Spleen (tissue), 11 donors: ENCODE data around the gene ISCA1. TPM values are rescaled to one million over a fixed set of nuclear protein-coding genes. Genes with fewer than 3 reads are reported as not detected.

Experiments used
- DNase-seq: peaks from one replicate; pipeline ENCODE4 v3.0.0-alpha.2; 2020
- H3K27ac ChIP-seq, 8 donors: fragments of 200-600 bp; sonication (generic) in 7 of 8; 1 replicate in 4 of 8; 2 replicates in 4 of 8; pipeline versions ENCODE4 v1.5.0 to v1.8.0; 2016 to 2021; ENCODE audit warnings: inconsistent platforms in 4 of 8, mild to moderate bottlenecking in 4 of 8, moderate library complexity in 1 of 8
- H3K27me3 ChIP-seq, 7 donors: fragments of 200-600 bp; sonication (generic) in 6 of 7; replicated peaks in 1 of 7; 1 replicate in 4 of 7; 2 replicates in 3 of 7; pipeline versions ENCODE4 v1.5.0 to v1.8.0; 2016 to 2021; ENCODE audit warnings: inconsistent platforms in 3 of 7, mild to moderate bottlenecking in 1 of 7
- H3K36me3 ChIP-seq, 6 donors: fragments of 200-600 bp; sonication (generic) in 5 of 6; 1 replicate in 4 of 6; 2 replicates in 2 of 6; pipeline versions ENCODE4 v1.5.0 to v1.8.0; 2016 to 2021; ENCODE audit warnings: inconsistent platforms in 2 of 6
- H3K4me1 ChIP-seq, 6 donors: fragments of 200-600 bp; sonication (generic) in 5 of 6; 1 replicate in 3 of 6; 2 replicates in 3 of 6; pipeline versions ENCODE4 v1.5.0 to v1.8.0; 2016 to 2021; ENCODE audit warnings: inconsistent platforms in 3 of 6
- H3K4me3 ChIP-seq, 8 donors: fragments of 200-600 bp; sonication (generic) in 7 of 8; 1 replicate in 4 of 8; 2 replicates in 4 of 8; pipeline versions ENCODE4 v1.5.0 to v1.8.0; 2016 to 2021; ENCODE audit warnings: inconsistent platforms in 4 of 8, mild to moderate bottlenecking in 4 of 8, moderate library complexity in 2 of 8
- H3K9me3 ChIP-seq, 8 donors: fragments of 200-600 bp; sonication (generic) in 7 of 8; 1 replicate in 4 of 8; 2 replicates in 4 of 8; pipeline versions ENCODE4 v1.5.0 to v1.8.0; 2016 to 2021; ENCODE audit warnings: inconsistent platforms in 4 of 8
- CTCF ChIP-seq, 11 experiments: fragments of 200-600 bp in 7 of 11; fragments of 450-650 bp in 4 of 11; sonication (generic) in 4 of 11; IDR thresholded peaks in 8 of 11; conservative IDR thresholded peaks in 3 of 11; 1 replicate in 7 of 11; 2 replicates in 4 of 11; pipeline versions ENCODE4 v1.4.0 to v1.8.0; 2016 to 2021; ENCODE audit warnings: antibody characterized with exemption in 11 of 11, inconsistent platforms in 4 of 11, mild to moderate bottlenecking in 1 of 11
- POLR2A ChIP-seq, 3 donors: fragments of 450-650 bp; IDR thresholded peaks; one replicate each; pipeline ENCODE4 v1.5.1; 2017; ENCODE audit warnings: antibody characterized with exemption in 3 of 3, mild to moderate bottlenecking in 1 of 3
- POLR2AphosphoS5 ChIP-seq, 3 donors: sonication (generic); formaldehyde crosslinking; IDR thresholded peaks; one replicate each; pipeline ENCODE4 v1.5.1; 2017; ENCODE audit warnings: antibody characterized with exemption in 3 of 3
- WGBS, 5 donors: extraction: QIAGEN DNeasy Blood & Tissue Kit in 3 of 5; methylation state at CpG; one replicate each; pipeline versions ENCODE4 v1.1.5 to v1.1.7; 2013 to 2018; 5-methylcytosine and 5-hydroxymethylcytosine counted together
- intact Hi-C: fragments of 100-400 bp; cut with DNase I; formaldehyde crosslinking; loops from one replicate; pipeline ENCODE4 v1.15.0; 2023; ENCODE audit warnings: low total_unique reads
- polyA plus RNA-seq, 3 donors: library from polyadenylated mRNA; stranded (reverse); fragments of 200-250 nt; gene quantifications; one replicate each; pipeline ENCODE4 v1.2.1, GENCODE V29; 2013
- total RNA-seq, 7 donors: library from RNA; depleted of rRNA in 3 of 7; stranded (reverse); fragments of >200 nt in 3 of 7; fragmentation: NEBNext Ultra II Directional in 4 of 7; extraction: Animal tissue kit (Norgen Biotek cat#: 25700) in 4 of 7; gene quantifications; one replicate each; pipeline versions ENCODE4 v1.1.0 to v1.2.1, GENCODE V29; 2016 to 2021
- donor health status: healthy with polysubstance abuse.
- donor health status: DM: no; HTN: no; CAD: no; lungs with moderate emphysema.
- donor health status: DM: no; HTN: no; CAD: no.
- donor health status: Bipolar disorder and iron deficiency.
- donor health status: healthy.
- donor health status: DM: no; HTN: no; CAD: no.
- donor health status: DM: yes; HTN: yes; CAD: no.

Gene ISCA1
- total and polyA plus RNA-seq, 10 donors, result 15.3 to 35.5 (median 25.1) TPM

GRCh38 chr9:86250123-86250522 is 32.2 kb downstream of the ISCA1 start:
- Histone ChIP-seq H3K4me1 (no peaks in the 10 kb centered on the region), H3K9me3 (peaks cover 7 to 28% (median 21%) of the 10 kb centered on the region in 8 donors), H3K27ac (no peak overlapping the region), H3K27me3 (no peaks in the 10 kb centered on the region), H3K4me3 (no peak overlapping the region), H3K36me3 (no peaks in the 10 kb centered on the region)
- intact Hi-C loops, result no loop called here
- no peak for TF ChIP-seq CTCF (IDR thresholded peaks at IDR 0.05 in 8 of 11, conservative IDR thresholded peaks at IDR 0.05 in 3 of 11)
- TF ChIP-seq POLR2AphosphoS5 (IDR thresholded peaks at IDR 0.05), result no peak
- no peak for TF ChIP-seq POLR2A (IDR thresholded peaks at IDR 0.05)
- no peak for DNase-seq

- no peaks in the 10 kb centered on the region for H3K4me1 ChIP-seq
- 85 to 95% (median 88%) methylated on average over 4 of the region's 4 CpGs for WGBS, 5 donors
- peaks cover 7 to 21% (median 18%) of the 10 kb centered on the region in 8 donors for H3K9me3 ChIP-seq
- no peaks in the 10 kb centered on the region for H3K27me3 ChIP-seq
- no peaks in the 10 kb centered on the region for H3K36me3 ChIP-seq
- intact Hi-C loops, result no loop called here
- no peak for TF ChIP-seq POLR2AphosphoS5 (IDR thresholded peaks at IDR 0.05)
- no peak for TF ChIP-seq CTCF (IDR thresholded peaks at IDR 0.05 in 8 of 11, conservative IDR thresholded peaks at IDR 0.05 in 3 of 11)
- no peak for TF ChIP-seq POLR2A (IDR thresholded peaks at IDR 0.05)
- H3K27ac ChIP-seq, result no peak overlapping the region
- no peak overlapping the region for H3K4me3 ChIP-seq
- DNase-seq, result no peak
Observed at GRCh38 chr9:86248746-86249145, 33.6 kb downstream of the ISCA1 start.

GRCh38 chr9:86246752-86247161 is 35.6 kb downstream of the ISCA1 start:
- intact Hi-C loops, result no loop called here
- Histone ChIP-seq H3K4me3 (no peak overlapping the region), H3K27me3 (no peaks in the 10 kb centered on the region), H3K9me3 (peaks cover 0 to 1% (median 0%) of the 10 kb centered on the region in 8 donors), H3K36me3 (no peaks in the 10 kb centered on the region), H3K27ac (no peak overlapping the region), H3K4me1 (peaks cover 0 to 8% (median 0%) of the 10 kb centered on the region in 6 donors)
- TF ChIP-seq POLR2AphosphoS5 (IDR thresholded peaks at IDR 0.05) (no peak), CTCF (IDR thresholded peaks at IDR 0.05 in 8 of 11, conservative IDR thresholded peaks at IDR 0.05 in 3 of 11) (no peak), POLR2A (IDR thresholded peaks at IDR 0.05) (no peak)
- no peak for DNase-seq
- 50 to 59% (median 55%) methylated on average over 6 of the region's 6 CpGs for WGBS, 5 donors

- WGBS, 5 donors, result 15 to 43% (median 28%) methylated on average over 2 of the region's 2 CpGs
- no peak overlapping the region for H3K27ac ChIP-seq
- no peak overlapping the region for H3K4me3 ChIP-seq
- peaks cover 0 to 8% (median 0%) of the 10 kb centered on the region in 6 donors for H3K4me1 ChIP-seq
- no peaks in the 10 kb centered on the region for H3K27me3 ChIP-seq
- no peaks in the 10 kb centered on the region for H3K9me3 ChIP-seq
- no peak for DNase-seq
- no peak for TF ChIP-seq CTCF (IDR thresholded peaks at IDR 0.05 in 8 of 11, conservative IDR thresholded peaks at IDR 0.05 in 3 of 11)
- TF ChIP-seq POLR2AphosphoS5 (IDR thresholded peaks at IDR 0.05), result no peak
- TF ChIP-seq POLR2A (IDR thresholded peaks at IDR 0.05), result no peak
- intact Hi-C loops, result no loop called here
- no peaks in the 10 kb centered on the region for H3K36me3 ChIP-seq
Observed at GRCh38 chr9:86242071-86242470, 40.3 kb downstream of the ISCA1 start.
